ENCODE results near the gene ZNF600. TPM values are rescaled to one million over a fixed set of nuclear protein-coding genes. Genes with fewer than 3 reads are reported as not detected.
"Not testable (repeated sequence)": the region's sequence is repeated elsewhere in the genome, so short reads cannot be mapped to it uniquely, and the experiment has no call there.

ZNF600 gene
- total and polyA plus RNA-seq, 9 of the 15 experiments (the other 6 are each of a cell fraction or from before 2014, with no cell fraction given): 5.7 to 21.5 (median 17.6) TPM

GRCh38 chr19:52723907-52724598 is 62.5 kb downstream of the ZNF600 start (continued):
- TF ChIP-seq TFAP4 (CRISPR knock-in tag; IDR thresholded peaks at IDR 0.05; ENCODE audit: borderline replicate concordance): peak; percentile 30; the same call in 1 of the 2 replicates
- peak; percentile 88 for TF ChIP-seq NCOR1 (IDR thresholded peaks at IDR 0.05)
- TF ChIP-seq SMAD4 (CRISPR knock-in tag; conservative IDR thresholded peaks at IDR 0.05): peak; percentile 81; the same call in 1 of the 2 replicates
- 0 out of 2 replicates have a peak, but pooled peaks have one; percentile 15 for TF ChIP-seq TAF7 (tag; IDR thresholded peaks at IDR 0.05)
- peak; percentile 91 for TF ChIP-seq CBFA2T3 (IDR thresholded peaks at IDR 0.05)
- TF ChIP-seq HNRNPL (IDR thresholded peaks at IDR 0.05; ENCODE audit: low read depth, low read length): 0 out of 2 replicates have a peak, but pooled peaks have one; percentile 20
- TF ChIP-seq GATAD2B (IDR thresholded peaks at IDR 0.05; ENCODE audit: borderline replicate concordance): 0 out of 2 replicates have a peak, but pooled peaks have one; percentile 27
- not testable (repeated sequence) for TF ChIP-seq ID3, ATF1 (CRISPR knock-in tag; IDR thresholded peaks at IDR 0.05)
- TF ChIP-seq ID3 (tag; IDR thresholded peaks at IDR 0.05): 0 out of 2 replicates have a peak, but pooled peaks have one; percentile 79
- TF ChIP-seq FOXA3 (CRISPR knock-in tag; conservative IDR thresholded peaks at IDR 0.05 in 1 of 2, IDR thresholded peaks at IDR 0.05 in 1 of 2): peak in 1 of 2 experiments; percentile 76; a peak in 1 of 4 replicates
- TF ChIP-seq PYGO2 (tag; IDR thresholded peaks at IDR 0.05): 0 out of 2 replicates have a peak, but pooled peaks have one; percentile 42
- TF ChIP-seq MBD2 (IDR thresholded peaks at IDR 0.05; ENCODE audit: borderline replicate concordance, low read depth): peak; percentile 35; the same call in 1 of the 2 replicates
- peak; percentile 78; the same call in 1 of the 2 replicates for TF ChIP-seq GATAD2A (IDR thresholded peaks at IDR 0.05)
- TF ChIP-seq EP400 (IDR thresholded peaks at IDR 0.05): peak; percentile 72
- TF ChIP-seq TAL1 (IDR thresholded peaks at IDR 0.05): peak; percentile 65; the same call in 1 of the 2 replicates
- TF ChIP-seq ATF1 (tag; IDR thresholded peaks at IDR 0.05): 0 out of 2 replicates have a peak, but pooled peaks have one; percentile 13
- 0 out of 2 replicates have a peak, but pooled peaks have one; percentile 48 for TF ChIP-seq NFRKB (IDR thresholded peaks at IDR 0.05; ENCODE audit: low read depth)
- peak; percentile 60; the same call in 1 of the 2 replicates for TF ChIP-seq GATA2 (CRISPR knock-in tag; IDR thresholded peaks at IDR 0.05)
- TF ChIP-seq IFI16 (CRISPR knock-in tag; IDR thresholded peaks at IDR 0.05): 0 out of 2 replicates have a peak, but pooled peaks have one; percentile 28
